DMS79 (cell line): ENCODE results near the gene FBXL7.

Source experiments
- DNase-seq: peaks from one replicate; lab custom pipeline; 2025; lab: John Stamatoyannopoulos, UW

FBXL7 gene

DNA sequence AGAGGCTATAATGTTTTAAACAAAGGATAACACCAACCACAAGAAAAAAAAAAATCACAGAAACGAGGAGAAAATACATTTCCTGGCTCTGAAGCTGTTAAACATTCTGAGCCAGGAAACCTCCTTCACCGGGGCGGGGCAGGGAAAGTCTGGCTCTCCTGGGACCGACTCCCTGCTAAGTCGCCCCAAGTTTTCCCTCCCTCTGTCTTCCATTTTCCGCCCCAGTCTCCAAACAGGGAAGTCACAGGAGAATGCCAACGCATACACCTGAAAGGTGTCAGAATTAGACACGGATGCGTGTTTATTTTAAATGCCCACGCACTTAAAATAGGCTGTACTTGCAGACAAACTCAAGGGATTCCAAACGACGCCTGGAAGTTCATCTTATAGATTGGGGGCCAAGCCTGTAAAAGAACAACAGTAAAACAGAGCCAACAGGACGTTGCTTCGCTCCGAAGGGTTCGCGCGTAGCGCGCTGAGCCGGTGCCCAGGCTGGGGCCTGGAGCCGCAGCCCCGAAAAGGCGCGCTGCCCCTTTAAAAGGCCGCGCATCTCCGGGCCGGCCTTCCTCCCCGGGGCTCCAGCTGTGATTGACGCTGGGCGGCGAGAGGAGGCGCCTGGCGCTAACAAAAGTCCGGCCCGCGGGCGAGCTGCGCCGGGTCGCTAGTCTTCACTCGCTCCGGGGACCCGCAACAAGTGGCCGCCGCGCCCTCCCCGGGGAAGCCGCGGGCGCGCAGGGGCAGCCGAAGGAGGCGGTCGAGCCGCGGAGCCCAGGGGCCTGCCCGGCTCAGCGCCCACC lies at the start of gene FBXL7:
FBXL7 (plus strand) TSS at position 653 of the 797 bp plus-strand sequence.
- no peak for DNase-seq

DNA sequence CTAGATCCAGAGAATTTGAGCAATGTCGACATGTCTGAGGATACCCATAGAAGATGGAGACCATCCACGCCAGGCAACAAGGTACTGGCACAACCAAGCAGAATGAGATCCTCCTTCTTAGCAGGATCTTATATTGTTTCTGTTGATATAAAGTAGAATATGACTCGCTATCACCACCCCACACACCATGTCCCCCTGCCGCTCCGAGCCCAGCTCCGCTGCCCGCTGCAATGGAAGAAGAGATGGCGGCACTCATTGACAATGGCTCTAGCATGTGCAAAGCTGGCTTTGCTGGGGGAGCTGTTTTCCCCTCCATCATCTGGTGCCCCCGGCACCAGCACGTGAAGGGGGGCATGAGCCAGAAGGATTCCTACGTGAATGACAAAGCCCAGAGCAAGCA lies 49.5 kb upstream of the FBXL7 start:
- no peak for DNase-seq

DNA sequence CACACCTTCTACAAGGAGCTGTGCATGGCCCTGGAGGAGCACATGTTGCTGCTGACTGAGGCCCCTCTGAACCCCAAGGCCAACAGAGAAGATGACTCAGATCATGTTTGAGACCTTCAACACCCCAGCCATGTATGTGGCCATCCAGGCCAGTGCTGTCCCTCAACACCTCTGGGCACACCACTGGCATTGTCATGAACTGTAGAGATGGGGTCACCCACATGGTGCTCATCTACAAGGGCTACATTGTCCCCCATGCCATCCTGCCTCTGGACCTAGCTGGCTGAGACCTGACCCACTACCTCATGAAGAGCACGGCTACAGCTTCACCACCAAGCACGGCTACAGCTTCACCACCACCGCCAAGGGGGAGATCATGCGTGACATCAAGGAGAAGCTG lies 49.0 kb upstream of the FBXL7 start:
- DNase-seq, result no peak

DNA sequence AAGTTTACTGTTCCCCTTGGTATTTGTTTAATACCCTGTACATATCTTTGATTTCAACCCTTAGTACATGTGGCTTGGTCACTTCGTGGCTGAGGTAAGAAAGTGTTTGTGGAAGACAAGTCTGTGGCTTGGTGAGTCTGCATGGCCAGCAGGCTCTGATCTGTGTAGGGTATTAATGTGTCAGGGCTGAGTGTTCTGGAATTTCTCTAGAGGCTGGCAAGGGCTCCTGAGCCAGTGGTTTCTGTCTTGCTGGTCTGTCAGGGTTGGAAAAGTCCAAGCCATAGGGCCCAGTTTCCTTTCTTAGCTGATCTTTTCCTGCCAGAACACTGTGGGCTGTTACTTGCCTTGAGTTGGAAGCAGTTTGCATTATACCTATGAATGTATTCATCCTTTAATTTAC lies 48.0 kb upstream of the FBXL7 start:
- DNase-seq, result no peak

DNA sequence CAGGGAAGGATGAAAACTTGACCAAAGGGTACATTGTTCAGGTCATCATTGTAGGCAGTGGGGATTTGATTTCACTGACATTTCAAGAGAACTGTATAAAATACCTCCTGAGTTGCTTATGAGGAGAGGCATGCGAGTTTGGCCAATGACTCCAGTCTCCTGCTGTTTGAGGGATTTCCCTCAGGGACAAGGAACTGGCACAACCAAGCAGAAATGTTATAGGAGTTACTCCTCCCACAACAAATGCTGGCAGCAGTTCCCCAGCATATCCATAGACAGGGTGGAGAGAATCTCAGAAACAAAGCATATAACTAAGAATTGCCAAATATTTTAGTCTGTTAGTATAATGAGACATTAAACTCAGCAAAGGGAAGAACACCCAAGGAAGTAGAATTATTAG lies 47.2 kb upstream of the FBXL7 start:
- DNase-seq, result no peak

DNA sequence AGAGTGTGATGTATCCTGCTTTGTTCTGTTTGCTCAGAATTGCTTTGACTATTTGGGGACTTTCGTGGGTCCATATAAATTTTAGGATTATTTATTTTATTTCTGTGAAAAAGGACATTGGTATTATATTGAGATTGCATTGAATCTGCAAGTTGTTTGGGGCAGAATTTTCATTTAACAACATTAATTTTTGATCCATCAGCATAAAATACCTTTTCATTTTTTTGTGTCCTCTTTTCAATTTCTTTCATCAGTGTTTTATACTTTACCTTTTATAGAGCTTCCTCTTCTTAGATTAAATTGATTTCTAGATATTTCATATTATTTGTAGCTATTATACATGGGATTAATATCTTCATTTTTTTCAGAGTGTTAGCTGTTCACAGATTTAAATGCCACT lies 40.8 kb upstream of the FBXL7 start:
- DNase-seq, result no peak

DNA sequence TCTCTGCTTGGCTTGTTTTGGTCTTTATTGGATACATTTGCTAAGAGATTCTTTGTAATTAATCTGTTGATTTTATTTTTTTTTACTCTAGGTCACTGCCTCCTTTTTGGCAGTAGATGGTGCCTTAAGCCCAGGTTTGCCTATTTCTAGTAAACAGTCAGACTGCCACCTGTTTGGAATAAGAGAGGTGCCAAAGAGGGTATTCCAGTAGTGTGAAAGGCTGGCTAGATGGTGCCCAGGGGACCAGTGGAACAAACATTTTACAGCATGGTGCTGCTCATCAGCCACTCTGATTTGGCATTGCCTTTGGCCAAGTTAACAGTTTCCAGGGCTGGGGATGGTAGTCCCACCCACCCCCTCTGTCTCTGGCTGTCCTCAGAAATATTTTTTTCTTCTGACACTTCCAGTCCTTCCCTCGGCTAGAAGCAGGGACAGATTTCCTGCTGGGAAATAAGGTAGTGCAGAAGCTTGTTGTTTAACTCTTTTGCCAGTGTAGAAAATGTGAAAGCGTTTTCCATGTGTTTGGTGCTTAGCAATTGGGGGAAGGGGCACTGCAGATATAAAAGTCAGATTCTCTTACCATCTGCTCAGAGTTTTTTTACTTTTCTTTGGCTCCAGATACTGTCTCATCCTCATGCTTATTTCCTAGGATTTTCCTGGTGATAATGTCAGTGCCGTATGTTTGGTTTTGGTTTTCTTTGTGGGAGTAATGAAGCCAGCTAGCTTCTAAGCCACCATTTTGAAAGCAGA lies 36.6 kb upstream of the FBXL7 start:
- DNase-seq, result no peak

DNA sequence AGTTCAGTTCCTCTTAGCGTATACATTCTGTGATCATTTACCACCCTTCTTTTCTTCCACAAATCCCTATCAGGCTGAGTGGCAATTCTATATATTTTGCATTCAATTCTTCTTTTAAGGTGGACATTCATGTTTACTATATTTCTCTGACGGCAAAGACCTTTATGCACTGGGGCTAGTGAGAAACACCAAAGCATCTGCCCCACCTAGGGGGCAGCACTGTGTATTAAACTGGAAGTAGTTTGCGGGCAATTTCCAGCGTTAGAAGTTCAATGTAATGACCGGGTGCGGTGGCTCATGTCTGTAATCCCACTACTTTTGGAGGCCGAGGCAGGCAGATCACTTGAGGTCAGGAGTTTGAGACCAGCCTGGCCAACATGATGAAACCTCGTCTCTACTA lies 27.9 kb upstream of the FBXL7 start:
- DNase-seq, result no peak

DNA sequence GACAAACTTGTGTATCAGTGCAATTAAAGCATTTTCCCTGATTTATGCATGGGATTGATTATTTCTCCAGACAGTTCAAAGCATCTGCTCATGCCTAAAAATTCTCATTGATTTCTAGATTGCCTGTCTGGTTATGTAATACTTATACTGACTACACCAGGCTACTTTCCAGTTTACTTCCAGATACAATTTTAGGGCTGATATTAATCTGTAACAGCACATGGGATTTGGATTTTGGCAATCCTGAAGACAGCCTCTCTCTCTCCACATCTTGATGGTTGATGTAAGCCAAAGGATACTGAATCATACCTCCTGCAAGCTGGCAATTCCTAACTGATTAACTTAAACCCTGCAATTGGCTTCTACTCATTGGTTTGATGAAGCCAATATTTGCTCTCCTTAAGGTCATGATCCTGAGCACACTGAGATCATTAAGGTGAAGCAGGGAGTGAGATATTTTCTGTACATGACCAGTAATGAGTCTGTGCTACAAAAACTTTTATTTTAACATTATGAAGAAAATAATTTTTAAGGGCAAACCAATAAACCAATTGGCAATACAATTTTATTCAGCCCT lies 25.7 kb upstream of the FBXL7 start:
- DNase-seq, result no peak

DNA sequence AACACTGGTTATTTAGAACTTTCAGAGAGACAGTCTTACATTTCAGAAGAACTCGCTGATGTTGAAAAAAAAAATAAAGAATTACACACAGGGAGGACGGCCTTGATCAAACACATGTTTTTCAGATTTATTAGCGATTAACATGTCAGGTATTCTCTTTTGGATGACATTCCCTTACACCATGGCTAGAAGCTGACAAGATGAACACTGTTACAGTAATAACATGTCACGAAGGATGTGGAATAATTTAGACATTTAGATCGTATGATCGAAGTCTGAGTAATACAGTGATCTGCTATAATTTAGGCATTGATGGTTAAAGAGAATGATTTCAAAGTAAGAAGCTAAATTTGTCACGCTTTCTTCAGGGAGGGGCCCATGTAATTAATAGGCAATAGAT lies 24.6 kb upstream of the FBXL7 start:
- DNase-seq, result no peak

DNA sequence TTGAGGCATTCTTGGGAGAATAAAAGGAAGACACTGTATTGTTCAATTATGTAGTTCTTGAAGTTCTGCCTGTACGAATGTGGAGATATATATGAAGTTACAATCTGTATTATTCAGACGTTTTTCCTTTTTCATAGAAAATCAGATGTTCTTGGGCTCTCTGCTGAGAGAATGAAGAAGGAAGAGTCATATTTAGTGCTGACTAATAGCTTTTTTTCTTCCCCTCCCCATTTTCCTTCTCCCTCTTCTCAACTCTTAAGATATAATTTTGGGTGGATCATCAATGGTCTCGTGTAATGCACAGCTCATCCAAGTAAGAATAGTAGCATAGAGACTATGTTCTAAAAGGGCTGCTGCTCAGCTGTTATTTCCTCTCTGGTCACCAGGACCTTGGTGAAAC lies 23.0 kb upstream of the FBXL7 start:
- DNase-seq, result no peak

DNA sequence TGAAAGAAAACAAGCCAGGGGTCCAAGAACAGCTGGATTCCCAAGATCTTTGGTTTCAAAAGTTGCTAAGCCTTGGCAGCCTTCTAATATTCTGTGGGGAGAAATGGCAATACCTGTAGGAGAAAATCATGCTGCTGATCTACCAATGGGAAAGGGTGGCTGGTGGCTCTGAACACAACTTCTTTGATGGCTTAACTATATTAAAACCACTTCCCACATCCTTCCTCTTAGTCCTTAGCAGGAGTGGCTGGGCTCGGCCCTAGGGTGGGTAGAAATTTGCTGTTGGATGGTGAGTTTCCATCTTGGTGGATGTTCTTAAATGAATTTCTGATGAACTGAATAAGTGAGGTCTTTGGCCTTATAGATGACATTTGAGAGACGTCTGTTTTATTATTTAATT lies 19.5 kb upstream of the FBXL7 start:
- DNase-seq, result no peak

DNA sequence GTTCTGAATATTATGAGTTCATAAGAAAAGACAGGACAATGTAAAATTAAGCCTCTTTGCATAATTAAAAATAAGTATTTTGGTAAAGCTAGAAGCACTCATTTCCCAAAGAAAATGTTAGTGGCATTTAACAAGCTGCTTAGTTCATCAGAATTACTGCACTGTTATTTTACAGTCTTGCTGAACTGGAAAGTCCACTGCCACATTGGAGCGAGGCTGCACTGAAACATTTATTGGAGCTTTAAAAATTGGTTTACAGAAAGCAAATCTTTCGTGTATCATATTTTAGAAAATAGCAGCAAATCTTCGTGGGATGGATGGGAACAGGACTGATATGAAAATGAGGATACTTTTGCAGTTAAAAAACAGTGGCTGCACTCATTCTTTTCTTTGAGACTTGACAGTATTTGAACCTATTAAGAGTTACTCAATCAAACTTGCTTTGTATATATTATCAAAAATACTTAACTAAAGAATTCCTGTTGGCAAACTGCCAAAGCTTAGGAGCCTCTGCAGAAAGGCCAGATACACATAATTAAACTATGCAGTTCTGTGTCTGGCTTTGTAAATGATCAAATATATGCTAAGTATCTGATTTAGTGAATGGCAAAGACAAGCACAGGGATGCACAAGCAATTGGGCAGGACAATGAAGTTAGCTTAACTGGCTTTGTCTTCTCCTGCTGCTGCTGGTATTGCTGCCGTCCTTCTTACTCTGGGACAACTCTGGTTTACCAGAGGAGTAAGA lies 16.5 kb upstream of the FBXL7 start:
- DNase-seq, result no peak

DNA sequence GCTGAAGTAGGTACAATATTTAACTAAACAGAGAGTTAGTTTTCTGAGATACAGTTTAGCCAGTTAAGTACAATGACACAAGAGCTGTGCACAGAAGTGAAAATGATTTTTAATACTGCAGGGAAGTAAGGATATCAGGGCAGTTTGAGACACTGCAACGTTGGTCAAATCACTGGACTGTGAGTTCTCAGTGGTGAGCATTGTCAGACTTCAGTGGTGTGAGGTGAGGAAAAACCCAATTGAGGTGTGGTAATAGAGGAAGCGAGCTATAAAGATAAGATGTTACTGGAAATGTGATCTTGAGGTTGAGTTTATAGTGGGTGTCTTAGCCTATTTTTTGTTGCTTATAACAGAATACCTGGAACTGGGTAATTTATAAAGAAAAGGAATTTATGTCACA lies 12.8 kb upstream of the FBXL7 start:
- no peak for DNase-seq

DNA sequence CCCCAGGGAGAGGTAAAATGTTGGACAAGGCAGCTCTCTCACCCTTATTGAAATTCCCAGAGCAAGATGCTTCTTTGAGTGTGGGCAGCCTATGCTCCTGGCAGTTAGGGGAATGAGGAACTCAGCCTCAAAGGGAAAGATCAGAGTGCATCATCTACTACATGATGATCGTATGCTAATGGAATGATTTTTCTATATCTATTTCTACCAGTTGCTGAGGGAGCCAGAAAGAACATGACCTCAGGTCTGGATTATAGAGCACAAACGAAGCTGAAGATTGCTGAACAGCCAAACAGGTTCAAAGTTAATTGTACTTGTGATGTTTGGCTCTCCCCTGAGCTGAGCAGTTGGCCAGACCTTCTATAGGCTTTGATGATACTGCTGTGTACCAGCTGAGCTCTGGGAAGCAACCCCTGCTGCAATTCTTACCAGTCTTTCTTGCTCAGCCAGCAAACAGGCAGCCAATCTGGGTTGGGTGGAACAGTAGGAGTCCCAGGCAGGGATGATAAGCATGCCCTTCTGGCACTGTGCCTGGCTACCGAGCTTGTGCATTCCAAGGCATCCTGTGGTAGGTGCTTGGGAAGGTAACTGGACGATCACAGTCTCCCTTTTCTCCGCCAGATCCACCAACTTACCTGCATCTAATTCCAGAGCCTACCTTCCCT lies 10.3 kb upstream of the FBXL7 start:
- DNase-seq, result no peak

DNA sequence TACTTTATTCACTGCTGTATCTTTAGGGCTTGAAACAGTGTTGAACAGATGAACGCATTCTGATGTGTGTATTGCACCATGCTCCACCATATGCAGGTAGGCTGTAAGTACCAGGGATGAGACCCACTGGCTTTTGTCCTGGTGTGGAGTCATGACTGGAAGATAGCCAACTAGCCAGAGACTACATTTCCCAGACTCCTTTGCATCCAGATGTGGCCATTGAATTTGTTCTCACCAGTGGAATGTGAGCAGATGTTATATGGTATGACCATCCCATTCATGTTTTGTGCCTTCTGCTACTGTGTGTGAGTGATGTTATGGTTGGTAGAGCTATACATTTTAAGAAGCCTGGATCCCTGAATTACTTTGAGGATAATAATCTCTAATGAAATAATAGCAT lies 7.4 kb upstream of the FBXL7 start:
- no peak for DNase-seq

DNA sequence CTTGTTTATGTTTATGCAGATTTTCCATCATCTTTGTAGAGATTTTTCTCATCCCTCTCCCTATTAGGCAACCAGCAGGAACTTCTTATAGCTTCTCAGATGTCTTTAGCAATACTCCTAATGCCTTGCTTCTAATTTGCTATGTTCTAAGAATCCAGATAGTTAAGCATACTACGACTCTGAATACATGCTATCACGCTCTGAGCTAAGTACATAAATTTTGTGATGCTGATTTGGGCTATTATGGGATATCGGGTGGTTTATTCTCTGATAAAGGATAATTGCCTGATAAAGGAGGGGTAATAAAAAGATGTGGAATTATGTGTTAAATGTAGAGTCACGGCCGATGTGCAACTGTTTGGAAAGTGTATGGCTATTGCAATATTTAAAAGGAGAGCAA lies 6.5 kb upstream of the FBXL7 start:
- no peak for DNase-seq

DNA sequence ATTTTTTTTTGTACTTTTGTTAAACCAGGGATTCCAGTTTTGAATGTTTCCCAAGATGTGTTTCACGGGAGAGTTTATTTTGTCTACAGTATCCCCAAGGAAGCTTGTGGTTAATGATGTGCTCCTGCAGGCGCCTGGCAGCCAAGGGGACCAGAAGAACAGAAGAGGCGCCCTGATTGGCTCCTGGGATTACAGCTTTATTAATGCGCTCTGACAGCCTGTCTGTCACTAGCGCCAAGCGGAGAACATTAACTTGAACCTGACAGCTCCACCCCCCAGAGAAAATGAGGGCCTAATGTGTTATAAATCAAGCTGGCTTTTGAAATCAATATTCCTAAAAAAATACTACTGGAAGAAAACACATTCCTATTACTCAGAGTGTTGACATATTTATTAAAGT lies 5.0 kb upstream of the FBXL7 start:
- DNase-seq, result no peak

DNA sequence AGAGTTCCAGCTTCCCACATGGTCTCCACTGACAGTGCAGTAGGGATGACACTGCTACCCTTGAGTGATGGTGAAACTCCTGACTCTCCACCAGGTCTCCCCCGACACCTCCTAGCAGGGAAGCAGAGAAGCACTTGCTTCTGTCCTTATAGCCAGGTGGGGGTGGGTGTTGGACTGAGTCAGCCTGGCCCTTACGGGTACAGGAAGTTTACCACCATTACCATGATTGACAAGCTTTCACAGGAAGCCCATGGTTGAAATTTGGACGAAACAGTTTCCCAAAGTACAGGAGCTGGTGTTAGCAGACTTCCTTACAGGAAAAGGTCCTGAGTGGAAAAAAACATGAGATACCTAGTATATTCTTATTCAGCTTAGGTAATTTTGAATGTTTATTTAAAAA lies 3.1 kb upstream of the FBXL7 start:
- DNase-seq, result no peak

DNA sequence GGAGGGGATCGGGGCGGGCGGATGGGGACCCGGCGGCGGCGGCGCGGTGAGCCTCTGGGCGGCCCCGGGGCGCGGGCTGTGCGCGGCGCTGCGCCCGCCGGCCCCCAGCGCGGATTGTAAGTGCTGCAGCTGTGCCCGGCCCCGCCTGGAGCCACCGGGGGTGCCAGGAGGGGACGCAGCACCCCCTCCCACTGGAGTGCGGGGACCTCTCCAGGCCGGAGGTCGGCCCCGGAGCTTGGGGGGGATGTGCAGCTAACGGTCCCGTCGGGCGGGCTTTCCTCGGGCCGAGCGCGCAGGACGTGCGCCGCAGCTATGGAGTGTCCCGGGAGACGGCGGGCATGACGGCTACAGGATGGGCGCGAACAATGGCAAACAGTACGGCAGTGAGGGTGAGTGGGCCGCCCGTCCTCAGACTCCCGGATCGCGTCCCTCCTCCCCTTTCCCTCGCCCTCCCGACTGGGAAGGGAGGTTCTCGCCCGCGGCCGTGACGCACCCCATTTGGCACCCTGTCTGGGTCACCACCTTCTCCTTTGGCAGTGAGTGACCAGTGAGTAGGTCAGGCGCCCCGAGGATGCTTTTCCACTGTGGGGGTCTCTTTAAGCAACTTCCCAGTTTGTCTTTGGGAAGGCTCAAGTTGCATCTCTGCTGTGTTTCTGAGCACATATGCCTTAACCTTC lies 483 bp downstream of the FBXL7 start:
- no peak for DNase-seq

DNA sequence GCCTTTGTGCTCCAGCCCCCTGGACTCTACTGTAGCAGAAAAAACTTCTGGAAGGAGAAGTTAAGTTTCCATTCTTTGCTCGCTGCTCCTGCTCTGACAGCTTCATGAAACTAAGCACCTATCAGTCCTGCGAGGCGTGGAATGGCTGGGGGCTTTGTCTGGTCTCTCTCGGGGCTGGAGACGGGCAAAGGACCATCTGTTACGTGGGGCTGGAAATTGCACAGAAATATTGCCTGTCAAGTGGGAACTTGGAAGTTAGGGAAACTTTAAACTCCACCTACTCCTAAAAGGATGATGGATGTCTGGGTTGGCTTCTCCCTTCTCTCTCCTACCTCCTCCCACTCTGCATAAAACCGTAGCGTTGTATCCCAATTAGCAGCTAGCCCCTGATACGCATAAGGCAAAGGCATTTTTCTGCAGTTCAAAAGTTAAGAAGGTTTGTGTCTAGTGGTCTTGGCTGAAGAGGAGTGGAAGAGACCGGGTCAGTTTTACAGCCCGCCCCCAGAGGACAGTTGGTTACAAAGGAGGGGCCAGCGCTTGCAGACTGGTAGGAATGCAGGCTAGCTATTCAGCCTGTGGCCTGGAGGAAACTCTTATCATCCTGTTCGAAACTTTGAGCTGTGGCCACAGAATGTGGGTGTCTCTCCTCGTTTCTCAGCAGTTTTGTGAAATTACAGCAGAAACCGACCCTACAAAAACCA lies 1.3 kb downstream of the FBXL7 start:
- no peak for DNase-seq
